ENCODE measurements around the gene OTUD7B. TPM values are rescaled to one million over a fixed set of nuclear protein-coding genes. Genes with fewer than 3 reads are reported as not detected.

Gene OTUD7B
- total and polyA plus RNA-seq, 9 of the 15 experiments (the other 6 are each of a cell fraction or from before 2014, with no cell fraction given): 0.96 to 18.8 (median 7.4) TPM

DNA sequence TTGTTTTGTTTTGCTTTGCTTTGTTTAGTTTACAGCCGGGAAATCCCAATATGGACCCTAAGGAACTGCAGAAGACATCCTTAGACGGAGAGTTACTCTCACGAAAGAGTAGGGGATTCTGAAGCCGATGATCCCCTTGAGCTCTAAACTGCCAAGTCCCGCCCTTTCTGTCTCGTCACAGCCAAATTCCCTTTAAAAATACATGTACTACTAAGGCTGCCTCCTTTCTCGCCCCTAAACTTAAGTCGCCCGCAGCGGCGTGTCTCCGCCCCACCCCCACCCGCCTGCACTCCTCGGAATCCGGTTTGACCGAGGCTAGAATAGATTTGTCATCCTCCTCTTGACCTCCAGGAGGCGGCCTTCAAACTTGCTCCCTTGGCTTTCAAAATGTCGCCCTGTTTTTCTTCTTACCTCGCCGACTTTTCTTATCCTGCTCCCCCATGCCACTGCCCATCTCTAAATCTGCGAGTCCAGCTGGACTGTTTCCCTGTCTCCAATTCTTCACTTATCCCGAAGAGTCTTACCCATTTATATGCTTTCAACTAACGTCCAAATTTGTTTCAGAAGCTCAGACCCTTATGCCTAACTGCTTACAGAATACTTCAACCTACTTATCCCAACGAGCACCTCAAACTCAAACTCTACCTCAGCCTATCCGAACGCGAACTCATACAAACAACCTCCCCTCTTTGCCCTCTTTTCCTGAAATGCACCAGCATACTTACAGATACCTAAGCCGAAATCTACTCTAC, 122.1 kb downstream of the OTUD7B start (continued):
- TF ChIP-seq, protein P1, sequence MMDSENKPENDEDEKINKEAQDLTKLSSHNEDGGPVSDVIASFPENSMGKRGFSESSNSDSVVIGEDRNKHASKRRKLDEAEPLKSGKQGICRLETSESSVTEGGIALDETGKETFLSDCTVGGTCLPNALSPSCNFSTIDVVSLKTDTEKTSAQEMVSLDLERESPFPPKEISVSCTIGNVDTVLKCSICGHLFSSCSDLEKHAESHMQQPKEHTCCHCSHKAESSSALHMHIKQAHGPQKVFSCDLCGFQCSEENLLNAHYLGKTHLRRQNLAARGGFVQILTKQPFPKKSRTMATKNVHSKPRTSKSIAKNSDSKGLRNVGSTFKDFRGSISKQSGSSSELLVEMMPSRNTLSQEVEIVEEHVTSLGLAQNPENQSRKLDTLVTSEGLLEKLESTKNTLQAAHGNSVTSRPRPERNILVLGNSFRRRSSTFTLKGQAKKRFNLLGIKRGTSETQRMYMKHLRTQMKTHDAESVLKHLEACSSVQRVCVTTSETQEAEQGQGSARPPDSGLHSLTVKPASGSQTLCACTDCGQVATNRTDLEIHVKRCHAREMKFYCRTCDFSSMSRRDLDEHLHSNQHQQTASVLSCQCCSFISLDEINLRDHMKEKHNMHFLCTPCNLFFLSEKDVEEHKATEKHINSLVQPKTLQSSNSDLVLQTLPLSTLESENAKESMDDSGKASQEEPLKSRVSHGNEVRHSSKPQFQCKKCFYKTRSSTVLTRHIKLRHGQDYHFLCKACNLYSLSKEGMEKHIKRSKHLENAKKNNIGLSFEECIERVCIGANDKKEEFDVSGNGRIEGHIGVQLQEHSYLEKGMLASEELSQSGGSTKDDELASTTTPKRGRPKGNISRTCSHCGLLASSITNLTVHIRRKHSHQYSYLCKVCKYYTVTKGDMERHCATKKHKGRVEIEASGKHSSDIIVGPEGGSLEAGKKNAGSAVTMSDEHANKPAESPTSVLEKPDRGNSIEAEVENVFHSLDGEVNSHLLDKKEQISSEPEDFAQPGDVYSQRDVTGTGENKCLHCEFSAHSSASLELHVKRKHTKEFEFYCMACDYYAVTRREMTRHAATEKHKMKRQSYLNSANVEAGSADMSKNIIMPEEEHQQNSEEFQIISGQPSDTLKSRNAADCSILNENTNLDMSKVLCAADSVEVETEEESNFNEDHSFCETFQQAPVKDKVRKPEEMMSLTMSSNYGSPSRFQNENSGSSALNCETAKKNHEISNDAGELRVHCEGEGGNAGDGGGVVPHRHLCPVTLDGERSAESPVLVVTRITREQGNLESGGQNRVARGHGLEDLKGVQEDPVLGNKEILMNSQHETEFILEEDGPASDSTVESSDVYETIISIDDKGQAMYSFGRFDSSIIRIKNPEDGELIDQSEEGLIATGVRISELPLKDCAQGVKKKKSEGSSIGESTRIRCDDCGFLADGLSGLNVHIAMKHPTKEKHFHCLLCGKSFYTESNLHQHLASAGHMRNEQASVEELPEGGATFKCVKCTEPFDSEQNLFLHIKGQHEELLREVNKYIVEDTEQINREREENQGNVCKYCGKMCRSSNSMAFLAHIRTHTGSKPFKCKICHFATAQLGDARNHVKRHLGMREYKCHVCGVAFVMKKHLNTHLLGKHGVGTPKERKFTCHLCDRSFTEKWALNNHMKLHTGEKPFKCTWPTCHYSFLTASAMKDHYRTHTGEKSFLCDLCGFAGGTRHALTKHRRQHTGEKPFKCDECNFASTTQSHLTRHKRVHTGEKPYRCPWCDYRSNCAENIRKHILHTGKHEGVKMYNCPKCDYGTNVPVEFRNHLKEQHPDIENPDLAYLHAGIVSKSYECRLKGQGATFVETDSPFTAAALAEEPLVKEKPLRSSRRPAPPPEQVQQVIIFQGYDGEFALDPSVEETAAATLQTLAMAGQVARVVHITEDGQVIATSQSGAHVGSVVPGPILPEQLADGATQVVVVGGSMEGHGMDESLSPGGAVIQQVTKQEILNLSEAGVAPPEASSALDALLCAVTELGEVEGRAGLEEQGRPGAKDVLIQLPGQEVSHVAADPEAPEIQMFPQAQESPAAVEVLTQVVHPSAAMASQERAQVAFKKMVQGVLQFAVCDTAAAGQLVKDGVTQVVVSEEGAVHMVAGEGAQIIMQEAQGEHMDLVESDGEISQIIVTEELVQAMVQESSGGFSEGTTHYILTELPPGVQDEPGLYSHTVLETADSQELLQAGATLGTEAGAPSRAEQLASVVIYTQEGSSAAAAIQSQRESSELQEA (IDR thresholded peaks at IDR 0.05; ENCODE audit: low read depth): no peak; the same call in 1 of the 2 replicates
- TF ChIP-seq, protein P2, sequence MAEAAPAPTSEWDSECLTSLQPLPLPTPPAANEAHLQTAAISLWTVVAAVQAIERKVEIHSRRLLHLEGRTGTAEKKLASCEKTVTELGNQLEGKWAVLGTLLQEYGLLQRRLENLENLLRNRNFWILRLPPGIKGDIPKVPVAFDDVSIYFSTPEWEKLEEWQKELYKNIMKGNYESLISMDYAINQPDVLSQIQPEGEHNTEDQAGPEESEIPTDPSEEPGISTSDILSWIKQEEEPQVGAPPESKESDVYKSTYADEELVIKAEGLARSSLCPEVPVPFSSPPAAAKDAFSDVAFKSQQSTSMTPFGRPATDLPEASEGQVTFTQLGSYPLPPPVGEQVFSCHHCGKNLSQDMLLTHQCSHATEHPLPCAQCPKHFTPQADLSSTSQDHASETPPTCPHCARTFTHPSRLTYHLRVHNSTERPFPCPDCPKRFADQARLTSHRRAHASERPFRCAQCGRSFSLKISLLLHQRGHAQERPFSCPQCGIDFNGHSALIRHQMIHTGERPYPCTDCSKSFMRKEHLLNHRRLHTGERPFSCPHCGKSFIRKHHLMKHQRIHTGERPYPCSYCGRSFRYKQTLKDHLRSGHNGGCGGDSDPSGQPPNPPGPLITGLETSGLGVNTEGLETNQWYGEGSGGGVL (CRISPR knock-in tag; IDR thresholded peaks at IDR 0.05): no peak
- TF ChIP-seq PHB (CRISPR knock-in tag; IDR thresholded peaks at IDR 0.05) (no peak), RBM39 (optimal IDR thresholded peaks at IDR 0.05; ENCODE audit: low read depth, low read length) (peak; percentile 96), SMARCA5 (IDR thresholded peaks at IDR 0.05) (peak; percentile 89; the same call in 1 of the 2 replicates), SMAD1 (IDR thresholded peaks at IDR 0.05; ENCODE audit: low read depth, low read length, partially characterized antibody) (peak; percentile 21), SMAD3 (CRISPR knock-in tag; conservative IDR thresholded peaks at IDR 0.05) (0 out of 2 replicates have a peak, but pooled peaks have one; percentile 59), ZSCAN29 (IDR thresholded peaks at IDR 0.05) (peak; percentile 48; the same call in 1 of the 2 replicates), ZNF696 (CRISPR knock-in tag; conservative IDR thresholded peaks at IDR 0.05) (no peak), NRF1 (conservative IDR thresholded peaks at IDR 0.05 in 1 of 2, IDR thresholded peaks at IDR 0.05 in 1 of 2) (no peak), NCOR1 (IDR thresholded peaks at IDR 0.05) (peak; percentile 45), ZNF408 (CRISPR knock-in tag; IDR thresholded peaks at IDR 0.05; ENCODE audit: low read depth) (no peak), RNF2 (IDR thresholded peaks at IDR 0.05) (peak; percentile 67; the same call in 1 of the 2 replicates), TOE1 (IDR thresholded peaks at IDR 0.05; ENCODE audit: borderline replicate concordance) (peak; percentile 46), TOE1 (CRISPR knock-in tag; IDR thresholded peaks at IDR 0.05; ENCODE audit: borderline replicate concordance, low read depth) (no peak), MAFK (IDR thresholded peaks at IDR 0.05; ENCODE audit: low read length) (no peak; the same call in 1 of the 2 replicates), NUFIP1 (IDR thresholded peaks at IDR 0.05; ENCODE audit: partially characterized antibody) (no peak), CSDE1 (IDR thresholded peaks at IDR 0.05) (peak in 1 of 2 experiments; percentile 76; a peak in 1 of 4 replicates)
- TF ChIP-seq, protein P3, sequence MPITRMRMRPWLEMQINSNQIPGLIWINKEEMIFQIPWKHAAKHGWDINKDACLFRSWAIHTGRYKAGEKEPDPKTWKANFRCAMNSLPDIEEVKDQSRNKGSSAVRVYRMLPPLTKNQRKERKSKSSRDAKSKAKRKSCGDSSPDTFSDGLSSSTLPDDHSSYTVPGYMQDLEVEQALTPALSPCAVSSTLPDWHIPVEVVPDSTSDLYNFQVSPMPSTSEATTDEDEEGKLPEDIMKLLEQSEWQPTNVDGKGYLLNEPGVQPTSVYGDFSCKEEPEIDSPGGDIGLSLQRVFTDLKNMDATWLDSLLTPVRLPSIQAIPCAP (CRISPR knock-in tag; IDR thresholded peaks at IDR 0.05; ENCODE audit: borderline replicate concordance): no peak

Measured in K562 (cell line).